ENCODE data around the gene WDR87.

Gene WDR87

GRCh38 chr19:37941782-37942515 is 35.6 kb upstream of the WDR87 start:
- no peak overlapping the region for H3K4me3 ChIP-seq (replicated peaks; ENCODE audit: low read depth, low read length)
- no peak for TF ChIP-seq CTCF (IDR thresholded peaks at IDR 0.05; ENCODE audit: low read length, missing control alignments)
- DNase-seq (ENCODE audit: low read depth) = no peak

- no peak for TF ChIP-seq CTCF (IDR thresholded peaks at IDR 0.05; ENCODE audit: low read length, missing control alignments)
- DNase-seq (ENCODE audit: low read depth) = no peak
- H3K4me3 ChIP-seq (replicated peaks; ENCODE audit: low read depth, low read length) = no peak overlapping the region
Observed at GRCh38 chr19:37938353-37938752, 32.0 kb upstream of the WDR87 start.

- H3K4me3 ChIP-seq (replicated peaks; ENCODE audit: low read depth, low read length) = no peak overlapping the region
- no peak for DNase-seq (ENCODE audit: low read depth)
- no peak for TF ChIP-seq CTCF (IDR thresholded peaks at IDR 0.05; ENCODE audit: low read length, missing control alignments)
Observed at GRCh38 chr19:37936886-37937285, 30.5 kb upstream of the WDR87 start.

- no peak overlapping the region for H3K4me3 ChIP-seq (replicated peaks; ENCODE audit: low read depth, low read length)
- TF ChIP-seq CTCF (IDR thresholded peaks at IDR 0.05; ENCODE audit: low read length, missing control alignments) = no peak
- no peak for DNase-seq (ENCODE audit: low read depth)
Observed at GRCh38 chr19:37936166-37936565, 29.8 kb upstream of the WDR87 start.

GRCh38 chr19:37935341-37935740 is 28.9 kb upstream of the WDR87 start:
- TF ChIP-seq CTCF (IDR thresholded peaks at IDR 0.05; ENCODE audit: low read length, missing control alignments) = no peak
- no peak for DNase-seq (ENCODE audit: low read depth)

GRCh38 chr19:37933937-37934358 is 27.6 kb upstream of the WDR87 start:
- DNase-seq (ENCODE audit: low read depth) = peak; percentile 67
- H3K4me3 ChIP-seq (replicated peaks; ENCODE audit: low read depth, low read length) = no peak overlapping the region
- TF ChIP-seq CTCF (IDR thresholded peaks at IDR 0.05; ENCODE audit: low read length, missing control alignments) = no peak

More at GRCh38 chr19:37935341-37935740, 28.9 kb upstream of the WDR87 start:
- no peak overlapping the region for H3K4me3 ChIP-seq (replicated peaks; ENCODE audit: low read depth, low read length)
